Activated CD4-positive, alpha-beta memory T cell treated with anti-CD3 and anti-CD28 coated beads for 36 hours (primary cell): ENCODE results near the gene AKIP1. TPM values are rescaled to one million over a fixed set of nuclear protein-coding genes. Genes with fewer than 3 reads are reported as not detected.
A peak's percentile ranks its signal among the peaks of the same experiment; 100 is the strongest.

Experiments
- CTCF ChIA-PET: fragments of 350-600 bp; sonication (Branson Sonifier 250); formaldehyde crosslinking; loops from one replicate; lab custom pipeline; 2021; ENCODE audit warnings: antibody characterized with exemption, inconsistent platforms; lab: Charles Lee
- POLR2A ChIA-PET: fragments of 350-600 bp; sonication (Branson Sonifier 250); formaldehyde crosslinking; loops from one replicate; lab custom pipeline; 2021; ENCODE audit warnings: antibody characterized with exemption; lab: Charles Lee
- DNase-seq: peaks from one replicate; pipeline ENCODE4 v3.0.0-alpha.2; 2020
- H3K27ac Mint-ChIP-seq: one replicate; pipeline ENCODE4 v1.8.0; 2021; ENCODE audit warnings: mixed read lengths
- H3K27me3 Mint-ChIP-seq: one replicate; pipeline ENCODE4 v1.8.0; 2021; ENCODE audit warnings: mixed read lengths
- H3K36me3 Mint-ChIP-seq: one replicate; pipeline ENCODE4 v1.8.0; 2021; ENCODE audit warnings: mixed read lengths
- H3K4me1 Mint-ChIP-seq: one replicate; pipeline ENCODE4 v1.8.0; 2021; ENCODE audit warnings: low read depth, mixed read lengths
- H3K4me3 Mint-ChIP-seq: one replicate; pipeline ENCODE4 v1.8.0; 2021; ENCODE audit warnings: mild to moderate bottlenecking, mixed read lengths
- H3K9me3 Mint-ChIP-seq: one replicate; pipeline ENCODE4 v1.8.0; 2021; ENCODE audit warnings: mixed read lengths
- intact Hi-C: fragments of 100-400 bp; cut with micrococcal nuclease; formaldehyde crosslinking; loops from one replicate; pipeline ENCODE4 v1.15.1; 2023
- total RNA-seq, 2 experiments: library from RNA; stranded (reverse); gene quantifications; one replicate each; pipeline ENCODE4 v1.2.3, GENCODE V29; 2021

AKIP1 gene
- total RNA-seq, 2 experiments from 2014 or later = 37.9 to 39.9 TPM

DNA sequence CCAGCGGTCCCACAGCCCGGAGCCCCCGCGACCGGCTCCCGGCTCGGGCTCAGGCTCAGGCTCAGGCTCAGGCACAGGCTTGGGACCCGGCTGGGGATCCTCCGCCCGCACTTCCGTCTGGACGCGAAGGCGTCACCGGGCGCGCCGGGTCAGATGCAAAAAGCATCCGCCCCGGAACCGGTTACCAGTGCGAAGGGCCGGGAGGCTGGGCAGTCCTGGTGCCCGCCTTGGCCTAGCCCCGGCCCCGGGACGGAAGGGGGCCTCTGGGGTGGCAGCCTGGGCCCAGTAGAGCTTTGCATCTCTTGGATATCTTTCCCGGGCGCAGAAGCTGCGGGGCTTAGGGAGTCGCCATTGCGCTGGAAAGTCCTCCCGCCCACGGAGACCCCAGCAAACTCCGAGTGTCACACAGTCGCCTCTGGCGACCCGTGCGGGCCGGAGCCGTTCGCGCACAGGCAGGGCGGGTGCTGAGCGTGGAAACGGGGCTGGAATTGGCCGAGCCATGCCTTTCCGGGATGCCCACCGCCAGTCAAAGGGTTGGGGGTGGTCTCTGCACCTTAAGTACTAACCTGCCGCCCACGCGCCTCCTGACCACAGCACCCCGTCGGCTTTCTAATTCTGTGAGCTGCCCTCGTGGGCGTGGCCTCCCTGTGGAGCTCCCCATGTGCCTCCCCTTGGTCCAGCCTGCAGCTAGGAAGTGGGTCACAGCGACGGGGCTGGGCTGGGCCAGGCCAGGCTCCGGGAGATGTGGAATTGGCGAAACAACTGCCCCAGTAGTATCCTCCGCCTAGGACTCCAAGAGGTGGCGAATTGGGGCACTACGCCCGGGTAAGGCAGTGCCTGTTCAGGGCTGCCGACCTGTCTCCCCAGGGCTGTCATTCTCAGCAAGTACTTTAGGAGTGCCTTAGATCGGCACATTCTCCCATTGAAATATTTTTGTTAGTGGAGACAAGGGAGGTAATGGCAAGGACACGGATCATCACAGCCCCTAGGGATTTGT lies 53.6 kb downstream of the AKIP1 start, which contains the start of gene TMEM9B:
TMEM9B (minus strand) TSS at position 119 of the 997 bp plus-strand sequence. CDS start 129 bp downstream, outside the sequence.
- peaks cover 32% of the 10 kb centered on the region for H3K4me1 Mint-ChIP-seq
- H3K9me3 Mint-ChIP-seq = no peaks in the 10 kb centered on the region
- H3K4me3 Mint-ChIP-seq = peak within 1 kb of the TSS; percentile 94
- H3K36me3 Mint-ChIP-seq = peaks cover 2% of the 10 kb centered on the region
- H3K27ac Mint-ChIP-seq = peak within 1 kb of the TSS; percentile 90
- H3K27me3 Mint-ChIP-seq = no peaks in the 10 kb centered on the region
- POLR2A ChIA-PET = interaction anchor here (0.7 to 2.6 kb wide), 7 partner anchors 39 to 496 kb away, joined by 3 to 21 read pairs (median 8); partner anchors contain the start of genes AKIP1, IPO7, NRIP3 and RPL27A
- intact Hi-C loops = loop anchor here (1.0 to 5.0 kb wide), 5 partner anchors 37 to 348 kb away; partner anchors contain the start of genes AKIP1 and TMEM41B
- DNase-seq = peak; percentile 90
- CTCF ChIA-PET = interaction anchor here (0.7 to 2.5 kb wide), 9 partner anchors 49 to 542 kb away, joined by 3 to 30 read pairs (median 3); partner anchors contain the start of genes RPL27A and TRIM66

DNA sequence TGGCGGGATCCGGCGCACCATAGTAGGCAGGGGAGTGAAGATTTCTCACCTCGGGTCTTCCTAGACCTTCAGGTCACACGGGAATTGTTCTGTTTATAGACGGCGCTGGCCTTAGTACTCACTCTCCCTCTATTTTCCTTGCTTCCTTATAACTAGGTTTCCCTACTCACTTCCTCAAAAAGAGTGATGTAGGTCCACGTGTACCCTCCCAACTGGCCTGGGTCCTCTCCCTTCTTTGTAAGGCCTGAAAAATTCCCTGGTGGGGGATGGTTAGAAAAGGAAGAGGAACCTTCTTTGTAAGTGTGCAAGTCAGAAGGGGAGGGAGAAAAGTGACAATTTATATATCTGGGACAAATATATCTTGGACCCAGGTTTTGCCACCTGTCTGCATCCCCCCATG lies 56.2 kb downstream of the AKIP1 start:
- Mint-ChIP-seq H3K27me3 (no peaks in the 10 kb centered on the region), H3K4me3 (no peak overlapping the region), H3K36me3 (peaks cover 2% of the 10 kb centered on the region), H3K9me3 (no peaks in the 10 kb centered on the region), H3K4me1 (peaks cover 22% of the 10 kb centered on the region), H3K27ac (no peak overlapping the region)
- no peak for DNase-seq
- CTCF ChIA-PET = no interaction called here
- POLR2A ChIA-PET = no interaction called here
- intact Hi-C loops = no loop called here

Other genes with a start within 250 kb of the AKIP1 start
- 10 to 100 TPM; 18.3 to 24.2 TPM for gene TRIM66, start 228.5 kb upstream of the AKIP1 start, total RNA-seq
- 1,000 to 10,000 TPM; 1,027 to 1,094 TPM for gene RPL27A, start 228.4 kb upstream of the AKIP1 start, total RNA-seq
- gene C11orf16, start 21.8 kb downstream of the AKIP1 start, total RNA-seq = not detected
- gene ASCL3, start 31.8 kb downstream of the AKIP1 start, total RNA-seq = not detected
- gene TMEM9B, start 53.3 kb downstream of the AKIP1 start, total RNA-seq = 10 to 100 TPM; 17.5 to 19.1 TPM
- gene NRIP3, start 92.8 kb downstream of the AKIP1 start, total RNA-seq = 1 to 10 TPM; 2.7 to 2.9 TPM
- not detected for gene SCUBE2, start 180.4 kb downstream of the AKIP1 start, total RNA-seq